Breast epithelium (tissue), 3 donors: ENCODE results near the gene KCNG2.

ENCODE experiments used
- CTCF ChIP-seq, 3 donors: fragments of 450-650 bp; IDR thresholded peaks; one replicate each; pipeline ENCODE4 v1.5.1; 2016 to 2017; ENCODE audit warnings: antibody characterized with exemption in 3 of 3, mild to moderate bottlenecking in 3 of 3, moderate library complexity in 3 of 3
- POLR2A ChIP-seq: fragments of 450-650 bp; IDR thresholded peaks from one replicate; pipeline ENCODE4 v1.6.1; 2016; ENCODE audit warnings: antibody characterized with exemption, mild to moderate bottlenecking, moderate library complexity
- POLR2AphosphoS5 ChIP-seq, 3 donors: sonication (generic); formaldehyde crosslinking; IDR thresholded peaks; one replicate each; pipeline ENCODE4 v1.6.1; 2017; ENCODE audit warnings: antibody characterized with exemption in 3 of 3

GRCh38 chr18:79851950-79852349 is 54.2 kb downstream of the KCNG2 start:
- TF ChIP-seq CTCF (IDR thresholded peaks at IDR 0.05) (no peak), POLR2A (no peak), POLR2AphosphoS5 (IDR thresholded peaks at IDR 0.05) (no peak)
